Measurements from ENCODE around the gene SGMS2. TPM values are rescaled to one million over a fixed set of nuclear protein-coding genes. Genes with fewer than 3 reads are reported as not detected.

Gene SGMS2
- total RNA-seq, 1 experiment from 2014 or later = 77.8 TPM

DNA sequence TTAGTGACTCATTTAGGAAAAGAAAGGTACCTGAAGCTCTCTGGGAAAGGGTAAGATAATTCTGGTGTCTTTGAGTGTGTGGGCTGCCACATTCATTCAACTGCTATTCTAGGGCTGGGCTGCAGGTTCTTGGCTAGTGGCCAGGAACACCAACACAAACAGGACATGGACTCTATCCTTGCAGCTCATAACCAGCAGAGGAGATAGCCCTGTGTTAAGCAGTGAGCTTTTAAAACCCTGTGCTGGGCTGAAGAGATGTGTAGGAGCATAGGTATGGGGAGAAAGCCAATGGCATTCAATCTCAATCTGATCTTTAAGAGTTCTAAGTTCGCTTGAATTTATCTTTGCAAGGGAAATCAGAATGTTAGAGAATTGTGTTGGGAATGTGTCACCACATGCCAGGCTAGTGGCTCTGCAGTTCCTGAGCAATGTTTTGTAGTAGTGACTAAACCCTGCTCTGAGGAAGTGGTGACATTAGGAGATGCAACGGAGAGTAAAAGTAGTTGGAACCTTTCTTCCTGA lies 39.2 kb downstream of the SGMS2 start:
- H3K27me3 Mint-ChIP-seq (ENCODE audit: insufficient read depth, unreplicated experiment) = no peaks in the 10 kb centered on the region
- H3K4me1 Mint-ChIP-seq (ENCODE audit: insufficient read depth, unreplicated experiment) = peaks cover 26% of the 10 kb centered on the region
- CTCF ChIA-PET = interaction anchor here (0.5 to 1.6 kb wide), 14 partner anchors 9 to 1626 kb away, joined by 3 to 5 read pairs (median 3); partner anchors contain the start of gene SGMS2
- TF ChIP-seq, protein P1, sequence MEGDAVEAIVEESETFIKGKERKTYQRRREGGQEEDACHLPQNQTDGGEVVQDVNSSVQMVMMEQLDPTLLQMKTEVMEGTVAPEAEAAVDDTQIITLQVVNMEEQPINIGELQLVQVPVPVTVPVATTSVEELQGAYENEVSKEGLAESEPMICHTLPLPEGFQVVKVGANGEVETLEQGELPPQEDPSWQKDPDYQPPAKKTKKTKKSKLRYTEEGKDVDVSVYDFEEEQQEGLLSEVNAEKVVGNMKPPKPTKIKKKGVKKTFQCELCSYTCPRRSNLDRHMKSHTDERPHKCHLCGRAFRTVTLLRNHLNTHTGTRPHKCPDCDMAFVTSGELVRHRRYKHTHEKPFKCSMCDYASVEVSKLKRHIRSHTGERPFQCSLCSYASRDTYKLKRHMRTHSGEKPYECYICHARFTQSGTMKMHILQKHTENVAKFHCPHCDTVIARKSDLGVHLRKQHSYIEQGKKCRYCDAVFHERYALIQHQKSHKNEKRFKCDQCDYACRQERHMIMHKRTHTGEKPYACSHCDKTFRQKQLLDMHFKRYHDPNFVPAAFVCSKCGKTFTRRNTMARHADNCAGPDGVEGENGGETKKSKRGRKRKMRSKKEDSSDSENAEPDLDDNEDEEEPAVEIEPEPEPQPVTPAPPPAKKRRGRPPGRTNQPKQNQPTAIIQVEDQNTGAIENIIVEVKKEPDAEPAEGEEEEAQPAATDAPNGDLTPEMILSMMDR (IDR thresholded peaks at IDR 0.05; ENCODE audit: unreplicated experiment) = no peak
- POLR2A ChIA-PET = interaction anchor here (0.6 to 11.6 kb wide), 7 partner anchors 10 to 46 kb away, joined by 3 to 248 read pairs (median 20); partner anchors contain the start of gene SGMS2
- peak; percentile 84 for DNase-seq (ENCODE audit: unreplicated experiment)
- intact Hi-C loops (cut with micrococcal nuclease) = no loop called here
- H3K4me3 Mint-ChIP-seq (ENCODE audit: unreplicated experiment) = no peak overlapping the region
- peaks cover 28% of the 10 kb centered on the region for H3K36me3 Mint-ChIP-seq (ENCODE audit: insufficient read depth, unreplicated experiment)
- H3K27ac Mint-ChIP-seq (ENCODE audit: low read depth, unreplicated experiment) = peak overlapping the region; percentile 98
- BruUV-seq (replicated peaks) = no TSS peak
- peaks cover 2% of the 10 kb centered on the region for H3K9me3 Mint-ChIP-seq (ENCODE audit: unreplicated experiment)

- intact Hi-C loops (cut with micrococcal nuclease) = no loop called here
- Mint-ChIP-seq H3K27me3 (ENCODE audit: insufficient read depth, unreplicated experiment) (no peaks in the 10 kb centered on the region), H3K36me3 (ENCODE audit: insufficient read depth, unreplicated experiment) (peaks cover 5% of the 10 kb centered on the region), H3K27ac (ENCODE audit: low read depth, unreplicated experiment) (peak overlapping the region; percentile 66), H3K4me1 (ENCODE audit: insufficient read depth, unreplicated experiment) (peaks cover 42% of the 10 kb centered on the region), H3K4me3 (ENCODE audit: unreplicated experiment) (no peak overlapping the region), H3K9me3 (ENCODE audit: unreplicated experiment) (peaks cover 8% of the 10 kb centered on the region)
- CTCF ChIA-PET = interaction anchor here (0.6 to 1.1 kb wide), 3 partner anchors 10 to 108 kb away, joined by 3 to 4 read pairs (median 3); no protein-coding TSS in a partner anchor
- DNase-seq (ENCODE audit: unreplicated experiment) = no peak
- POLR2A ChIA-PET = interaction anchor here (7.4 to 11.6 kb wide), 2 partner anchors 29 to 36 kb away, joined by 110 to 248 read pairs; partner anchors contain the start of gene SGMS2
- no TSS peak for BruUV-seq (replicated peaks)
- TF ChIP-seq, protein P1 (IDR thresholded peaks at IDR 0.05; ENCODE audit: unreplicated experiment) = no peak
Measured at GRCh38 chr4:107866726-107867125, 42.0 kb downstream of the SGMS2 start.

GRCh38 chr4:107870236-107870635 lies 45.5 kb downstream of the SGMS2 start:
- DNase-seq (ENCODE audit: unreplicated experiment) = no peak
- no peak overlapping the region for H3K4me3 Mint-ChIP-seq (ENCODE audit: unreplicated experiment)
- ChIA-PET CTCF (interaction anchor here (0.6 kb wide), 1 partner anchor 836 kb away, joined by 3 read pairs; no protein-coding TSS in a partner anchor), POLR2A (interaction anchor here (1.0 to 4.3 kb wide), 4 partner anchors 16 to 150 kb away, joined by 3 to 17 read pairs (median 6); partner anchors contain the start of gene PAPSS1)
- intact Hi-C loops (cut with micrococcal nuclease) = no loop called here
- H3K9me3 Mint-ChIP-seq (ENCODE audit: unreplicated experiment) = peaks cover 8% of the 10 kb centered on the region
- BruUV-seq (replicated peaks) = no TSS peak
- no peaks in the 10 kb centered on the region for H3K27me3 Mint-ChIP-seq (ENCODE audit: insufficient read depth, unreplicated experiment)
- no peak overlapping the region for H3K27ac Mint-ChIP-seq (ENCODE audit: low read depth, unreplicated experiment)
- TF ChIP-seq, protein P1 (IDR thresholded peaks at IDR 0.05; ENCODE audit: unreplicated experiment) = no peak
- H3K4me1 Mint-ChIP-seq (ENCODE audit: insufficient read depth, unreplicated experiment) = peaks cover 19% of the 10 kb centered on the region
- H3K36me3 Mint-ChIP-seq (ENCODE audit: insufficient read depth, unreplicated experiment) = peaks cover 4% of the 10 kb centered on the region

GRCh38 chr4:107870916-107871786 lies 46.4 kb downstream of the SGMS2 start:
- intact Hi-C loops (cut with micrococcal nuclease) = no loop called here
- no peak overlapping the region for H3K4me3 Mint-ChIP-seq (ENCODE audit: unreplicated experiment)
- BruUV-seq (replicated peaks) = no TSS peak

More at GRCh38 chr4:107870916-107871786, 46.4 kb downstream of the SGMS2 start:
- TF ChIP-seq, protein P1 (IDR thresholded peaks at IDR 0.05; ENCODE audit: unreplicated experiment) = no peak
- Mint-ChIP-seq H3K27ac (ENCODE audit: low read depth, unreplicated experiment) (peak overlapping the region; percentile 32), H3K9me3 (ENCODE audit: unreplicated experiment) (peaks cover 8% of the 10 kb centered on the region), H3K27me3 (ENCODE audit: insufficient read depth, unreplicated experiment) (no peaks in the 10 kb centered on the region), H3K36me3 (ENCODE audit: insufficient read depth, unreplicated experiment) (peaks cover 9% of the 10 kb centered on the region), H3K4me1 (ENCODE audit: insufficient read depth, unreplicated experiment) (peaks cover 26% of the 10 kb centered on the region)
- DNase-seq (ENCODE audit: unreplicated experiment) = no peak
- POLR2A ChIA-PET = interaction anchor here (0.8 to 4.3 kb wide), 5 partner anchors 17 to 47 kb away, joined by 3 to 17 read pairs (median 4); partner anchors contain the start of gene SGMS2
- CTCF ChIA-PET = no interaction called here

Data from MCF 10A (cell line).